Skeletal muscle tissue (tissue), 4 donors: ENCODE measurements around the gene PARVB. TPM values are rescaled to one million over a fixed set of nuclear protein-coding genes. Genes with fewer than 3 reads are reported as not detected.

Source experiments
- H3K27ac ChIP-seq: one replicate; pipeline ENCODE4 v1.7.0; 2013; ENCODE audit warnings: mild to moderate bottlenecking, low read depth, low read length, inconsistent platforms
- H3K27me3 ChIP-seq, 3 donors: one replicate each; pipeline ENCODE4 v1.7.0; 2013; ENCODE audit warnings: low read length in 3 of 3; ENCODE audit not compliant: control insufficient read depth in 3 of 3, insufficient read depth in 3 of 3
- H3K36me3 ChIP-seq, 3 donors: one replicate each; pipeline ENCODE4 v1.7.0; 2013; ENCODE audit warnings: low read length in 3 of 3; ENCODE audit not compliant: control insufficient read depth in 3 of 3, insufficient read depth in 3 of 3
- H3K4me1 ChIP-seq, 3 donors: one replicate each; pipeline ENCODE4 v1.7.0; 2013; ENCODE audit warnings: low read length in 3 of 3, mild to moderate bottlenecking in 3 of 3; ENCODE audit not compliant: control insufficient read depth in 3 of 3, insufficient read depth in 3 of 3
- H3K4me3 ChIP-seq, 3 donors: one replicate each; pipeline ENCODE4 v1.7.0; 2013; ENCODE audit warnings: low read length in 3 of 3
- H3K9ac ChIP-seq, 3 donors: one replicate each; pipeline ENCODE4 v1.7.0; 2013; ENCODE audit warnings: low read length in 3 of 3, mild to moderate bottlenecking in 3 of 3, moderate library complexity in 2 of 3, low read depth in 1 of 3
- H3K9me3 ChIP-seq, 3 donors: one replicate each; pipeline ENCODE4 v1.7.0; 2013; ENCODE audit warnings: low read length in 3 of 3; ENCODE audit not compliant: control insufficient read depth in 3 of 3
- total RNA-seq: library from RNA; depleted of rRNA; stranded (reverse); fragments of >200 nt; gene quantifications from one replicate; pipeline ENCODE4 v1.2.3, GENCODE V29; 2014
- donor health status: Osteomylitis.

Gene PARVB
- total RNA-seq, 1 donor from 2014 or later, result 11.0 TPM

DNA sequence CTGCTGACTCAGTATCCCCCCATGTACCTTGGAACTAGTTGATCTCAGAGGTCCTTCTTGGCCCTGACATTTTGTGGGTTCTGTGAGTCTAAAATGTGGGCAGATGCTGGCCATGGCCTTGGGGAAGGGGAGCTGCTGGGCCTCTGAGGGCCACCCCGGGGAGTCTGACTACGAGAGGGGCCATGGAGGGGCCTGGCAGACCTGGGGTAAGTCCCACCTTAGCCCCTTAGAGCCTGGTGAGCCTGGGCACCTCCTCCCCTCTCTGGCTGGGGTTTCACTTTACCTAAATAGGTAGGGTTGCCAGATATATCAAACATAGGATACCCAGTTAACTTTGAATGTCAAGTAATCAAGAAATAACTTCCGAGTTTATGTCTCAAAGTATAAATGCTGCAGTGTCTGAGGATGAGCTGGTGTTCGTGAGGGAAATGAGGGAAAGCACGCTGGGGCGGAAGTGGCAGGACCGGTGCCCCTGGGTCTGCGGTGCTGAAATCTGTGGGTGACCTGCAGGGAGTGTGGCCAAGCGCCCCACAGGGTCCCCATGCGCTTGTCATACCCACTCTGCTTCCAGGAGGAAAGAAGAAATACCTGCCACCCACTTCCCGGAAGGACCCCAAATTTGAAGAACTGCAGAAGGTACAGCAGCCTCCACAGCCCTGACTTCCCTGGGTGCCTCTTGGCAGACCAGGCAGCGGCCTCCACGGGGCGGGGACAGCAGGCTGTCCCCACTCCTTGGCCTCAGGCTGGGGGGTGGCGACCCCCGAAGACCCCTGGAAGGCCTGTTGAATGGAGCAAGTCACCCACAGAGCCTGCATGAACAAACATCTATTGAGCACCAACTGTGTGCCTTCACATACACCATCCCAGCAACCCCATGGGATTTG, 161.4 kb downstream of the PARVB start:
- no peak overlapping the region for H3K9ac ChIP-seq
- H3K4me1 ChIP-seq, result no peaks in the 10 kb centered on the region
- H3K36me3 ChIP-seq, result no peaks in the 10 kb centered on the region
- H3K9me3 ChIP-seq, result no peaks in the 10 kb centered on the region
- H3K4me3 ChIP-seq, result no peak overlapping the region
- peaks cover 9 to 44% (median 28%) of the 10 kb centered on the region in 3 donors for H3K27me3 ChIP-seq
- no peak overlapping the region for H3K27ac ChIP-seq

DNA sequence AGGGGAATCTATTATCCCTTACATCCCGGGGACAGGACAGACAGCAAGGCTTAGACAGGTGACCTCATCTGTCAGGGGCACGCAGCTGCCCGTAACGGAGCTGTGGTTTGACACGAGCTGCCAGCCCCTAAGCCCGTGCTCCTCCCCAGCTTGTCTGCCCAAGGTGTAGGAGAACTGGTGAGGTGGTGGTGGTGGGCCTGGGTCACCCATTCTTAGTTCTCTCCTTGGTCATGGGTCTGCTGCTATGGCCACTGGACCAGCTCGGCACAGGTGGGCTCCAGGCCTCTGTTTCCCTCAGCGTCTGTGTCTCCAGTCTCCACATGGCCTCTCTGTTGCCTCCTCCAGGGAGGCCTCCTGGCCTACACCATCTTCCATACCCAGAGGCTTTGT, 162.0 kb downstream of the PARVB start:
- H3K4me3 ChIP-seq, result no peak overlapping the region
- H3K4me1 ChIP-seq, result no peaks in the 10 kb centered on the region
- H3K27ac ChIP-seq, result no peak overlapping the region
- peaks cover 9 to 42% (median 28%) of the 10 kb centered on the region in 3 donors for H3K27me3 ChIP-seq
- no peaks in the 10 kb centered on the region for H3K9me3 ChIP-seq
- no peak overlapping the region for H3K9ac ChIP-seq
- no peaks in the 10 kb centered on the region for H3K36me3 ChIP-seq

DNA sequence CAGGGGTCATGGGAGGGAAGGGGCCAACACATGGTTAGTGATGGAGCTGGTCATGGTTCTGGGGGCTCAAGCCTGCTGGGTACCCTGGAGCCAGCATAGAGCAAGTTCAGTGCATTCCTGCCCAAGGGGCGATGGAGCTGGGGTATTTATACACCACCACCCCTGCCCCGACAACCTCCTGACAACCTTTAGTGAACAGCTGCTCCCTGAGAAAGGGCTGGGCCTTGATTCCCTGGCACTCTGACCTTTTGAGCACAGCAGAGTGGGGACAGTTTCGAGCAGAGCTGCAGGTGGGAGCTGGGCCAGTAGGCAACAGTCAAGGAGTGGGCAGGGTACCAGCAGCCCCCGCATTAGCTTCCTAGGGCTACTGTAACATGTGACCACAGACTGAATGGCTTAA, 162.6 kb downstream of the PARVB start:
- H3K4me3 ChIP-seq, result no peak overlapping the region

DNA sequence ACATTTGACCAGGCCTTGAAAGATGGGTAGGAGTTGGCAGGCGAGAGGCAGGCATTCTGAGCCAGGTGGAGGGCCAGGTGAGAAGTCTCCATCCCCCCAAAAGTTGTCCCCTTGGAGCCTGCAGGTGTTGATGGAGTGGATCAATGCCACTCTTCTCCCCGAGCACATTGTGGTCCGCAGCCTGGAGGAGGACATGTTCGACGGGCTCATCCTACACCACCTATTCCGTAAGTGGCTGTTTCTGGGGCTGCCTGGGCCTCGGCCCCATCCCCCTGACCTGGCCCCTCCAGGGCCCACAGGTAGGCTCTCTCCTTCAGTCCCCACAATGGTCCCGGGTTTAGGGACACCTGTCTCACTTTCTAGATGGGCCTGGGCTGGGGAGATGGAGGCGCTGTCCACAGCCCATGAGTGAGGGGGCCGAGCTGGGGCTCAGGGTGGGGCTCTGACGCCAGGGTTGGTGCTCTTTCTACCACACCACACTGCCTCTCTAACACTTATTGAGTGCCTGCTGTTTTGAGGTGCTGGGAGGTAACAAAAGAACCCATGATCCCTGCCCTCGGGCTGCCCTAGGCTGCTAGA, 163.6 kb downstream of the PARVB start:
- H3K36me3 ChIP-seq, result no peaks in the 10 kb centered on the region
- H3K4me3 ChIP-seq, result no peak overlapping the region
- H3K4me1 ChIP-seq, result no peaks in the 10 kb centered on the region
- no peak overlapping the region for H3K27ac ChIP-seq
- H3K9me3 ChIP-seq, result no peaks in the 10 kb centered on the region
- H3K9ac ChIP-seq, result no peak overlapping the region
- H3K27me3 ChIP-seq, result peaks cover 0 to 32% (median 16%) of the 10 kb centered on the region in 3 donors

More for the DNA sequence above, 162.6 kb downstream of the PARVB start:
- H3K4me1 ChIP-seq, result no peaks in the 10 kb centered on the region
- H3K27ac ChIP-seq, result no peak overlapping the region
- H3K36me3 ChIP-seq, result no peaks in the 10 kb centered on the region
- no peak overlapping the region for H3K9ac ChIP-seq
- H3K27me3 ChIP-seq, result peaks cover 9 to 37% (median 26%) of the 10 kb centered on the region in 3 donors
- no peaks in the 10 kb centered on the region for H3K9me3 ChIP-seq

DNA sequence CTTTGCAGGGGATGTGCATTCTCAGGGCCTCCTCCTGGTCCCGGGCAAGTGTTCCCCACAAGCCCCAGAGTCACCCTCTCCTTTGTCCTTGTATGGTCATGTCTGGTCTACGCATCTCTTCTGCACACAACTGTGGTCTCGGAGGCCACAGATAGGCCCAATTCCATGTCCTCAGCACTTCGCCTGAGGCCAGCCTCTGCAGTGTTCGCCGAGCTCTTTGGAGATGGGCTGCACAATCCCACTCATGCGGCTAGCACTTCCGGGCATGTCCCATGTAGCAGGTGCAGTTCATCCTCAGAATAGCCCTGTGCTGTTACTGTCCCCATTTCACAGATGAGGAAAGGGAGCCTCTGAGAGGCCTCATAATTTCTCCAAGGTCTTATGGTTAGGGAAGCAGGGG, 164.2 kb downstream of the PARVB start:
- Histone ChIP-seq H3K9me3 (no peaks in the 10 kb centered on the region), H3K4me1 (no peaks in the 10 kb centered on the region), H3K4me3 (no peak overlapping the region), H3K9ac (no peak overlapping the region), H3K36me3 (no peaks in the 10 kb centered on the region), H3K27me3 (peaks cover 2 to 30% (median 13%) of the 10 kb centered on the region in 3 donors), H3K27ac (no peak overlapping the region)

DNA sequence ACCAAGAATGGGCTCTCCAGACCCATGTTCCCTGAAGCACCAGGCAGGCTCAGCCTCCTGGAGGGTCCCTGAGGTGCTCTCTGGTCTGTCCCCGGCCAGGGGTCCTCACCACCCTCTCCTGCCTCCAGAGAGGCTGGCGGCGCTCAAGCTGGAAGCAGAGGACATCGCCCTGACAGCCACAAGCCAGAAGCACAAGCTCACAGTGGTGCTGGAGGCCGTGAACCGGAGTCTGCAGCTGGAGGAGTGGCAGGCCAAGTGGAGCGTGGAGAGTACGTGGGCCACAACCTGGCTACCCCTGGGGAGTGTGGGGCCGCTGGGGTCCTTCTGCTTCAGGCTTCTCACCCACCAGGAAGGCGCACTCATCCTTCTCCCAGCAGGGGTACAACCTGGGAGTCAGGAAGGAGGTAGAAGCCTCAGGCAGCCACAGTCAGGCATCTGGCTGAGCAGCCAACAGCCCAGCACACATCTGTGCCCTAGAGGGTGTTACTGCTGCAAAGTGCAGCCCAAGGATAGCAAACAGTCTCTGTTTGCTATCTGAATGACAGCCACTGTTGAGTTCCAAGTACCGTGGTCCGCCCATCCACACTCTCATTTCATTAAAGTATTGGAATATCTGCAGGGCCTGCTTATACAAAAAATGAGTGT, 165.0 kb downstream of the PARVB start:
- Histone ChIP-seq H3K4me1 (no peaks in the 10 kb centered on the region), H3K9me3 (no peaks in the 10 kb centered on the region), H3K27ac (no peak overlapping the region), H3K4me3 (no peak overlapping the region), H3K27me3 (peaks cover 5 to 26% (median 10%) of the 10 kb centered on the region in 3 donors), H3K9ac (no peak overlapping the region), H3K36me3 (no peaks in the 10 kb centered on the region)

DNA sequence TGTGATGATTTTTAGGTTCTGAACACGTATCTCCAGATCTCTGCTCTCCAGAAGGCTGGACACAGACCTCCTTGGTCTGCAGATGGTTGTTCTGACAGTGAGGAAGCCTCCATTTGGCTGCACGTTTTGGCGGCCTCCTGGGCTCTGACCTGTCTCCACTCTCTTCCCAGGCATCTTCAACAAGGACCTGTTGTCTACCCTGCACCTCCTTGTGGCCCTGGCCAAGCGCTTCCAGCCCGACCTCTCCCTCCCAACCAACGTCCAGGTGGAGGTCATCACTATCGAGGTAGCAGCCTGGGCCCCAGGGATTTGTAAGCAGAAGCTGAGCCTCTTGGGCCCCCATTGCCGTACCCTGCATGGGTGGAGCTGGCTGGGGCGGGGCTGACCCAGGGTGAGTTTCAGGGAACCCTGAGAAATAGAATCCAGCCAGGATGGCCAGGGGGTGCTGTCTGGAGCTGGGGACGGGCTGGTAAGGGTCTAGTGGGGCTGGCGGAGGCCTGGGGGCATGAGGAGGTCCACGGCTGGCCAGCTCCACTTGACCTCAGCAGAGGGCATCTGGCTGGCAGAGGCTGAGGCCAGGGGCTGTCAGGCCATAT, 166.4 kb downstream of the PARVB start:
- no peaks in the 10 kb centered on the region for H3K4me1 ChIP-seq
- no peak overlapping the region for H3K9ac ChIP-seq
- H3K36me3 ChIP-seq, result no peaks in the 10 kb centered on the region
- H3K27ac ChIP-seq, result no peak overlapping the region
- no peak overlapping the region for H3K4me3 ChIP-seq
- H3K27me3 ChIP-seq, result peaks cover 6 to 33% (median 18%) of the 10 kb centered on the region in 3 donors
- no peaks in the 10 kb centered on the region for H3K9me3 ChIP-seq

DNA sequence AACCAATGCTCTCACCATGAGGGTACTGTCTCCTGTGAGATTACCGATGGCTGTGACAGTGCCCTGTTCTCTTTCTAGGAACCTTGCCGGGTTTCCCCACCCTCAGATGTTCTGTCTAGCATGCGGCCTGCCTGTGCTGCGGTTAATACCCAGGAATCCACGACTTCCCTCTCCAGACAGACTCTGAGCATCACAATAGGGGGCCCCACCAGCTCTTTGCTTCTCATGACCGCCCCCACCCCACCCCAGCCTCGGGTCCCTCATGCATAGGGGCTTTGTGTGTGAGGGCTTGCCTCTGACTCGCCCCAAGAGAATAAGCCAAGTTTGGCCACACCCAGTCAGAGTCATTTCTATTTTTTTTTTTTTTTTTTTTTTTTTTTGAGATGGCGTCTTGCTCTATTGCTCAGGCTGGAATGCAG, 166.9 kb downstream of the PARVB start:
- H3K27ac ChIP-seq, result no peak overlapping the region
- no peaks in the 10 kb centered on the region for H3K36me3 ChIP-seq
- peaks cover 9 to 39% (median 22%) of the 10 kb centered on the region in 3 donors for H3K27me3 ChIP-seq
- no peak overlapping the region for H3K9ac ChIP-seq
- H3K4me1 ChIP-seq, result no peaks in the 10 kb centered on the region
- no peaks in the 10 kb centered on the region for H3K9me3 ChIP-seq
- no peak overlapping the region for H3K4me3 ChIP-seq

DNA sequence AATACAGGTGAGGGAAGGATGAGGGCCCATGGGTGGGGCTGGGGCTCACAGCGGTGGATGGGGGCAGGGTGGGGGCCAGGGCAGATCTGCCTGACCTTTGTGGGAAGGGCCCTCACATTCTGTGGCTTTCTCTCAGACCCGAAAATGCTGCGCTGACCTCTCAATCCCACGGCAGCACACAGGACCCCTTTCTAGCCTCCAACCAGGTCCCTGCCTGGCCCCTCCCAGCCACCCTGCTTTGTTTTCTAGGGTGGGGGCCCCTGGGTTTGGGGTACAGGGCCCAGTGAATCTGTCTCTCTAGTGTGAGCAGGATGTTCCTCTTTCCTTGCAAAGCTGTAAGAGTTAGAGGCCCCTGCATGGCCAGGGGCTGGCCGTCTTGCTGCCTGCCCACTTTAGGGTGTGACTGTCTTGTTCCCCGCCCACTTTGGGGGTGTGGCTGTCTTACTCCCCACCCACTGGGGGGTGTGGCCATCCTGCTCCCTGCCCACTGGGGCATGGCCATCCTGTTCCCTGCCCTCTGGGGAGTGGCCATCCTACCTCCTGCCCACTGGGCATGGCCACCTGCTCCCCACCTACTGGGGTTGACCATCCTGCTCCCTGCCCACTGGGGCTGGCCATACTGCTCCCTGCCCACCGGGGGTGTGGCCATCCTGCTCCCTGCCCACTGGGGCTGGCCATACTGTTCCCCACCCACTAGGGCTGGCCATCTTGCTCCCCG, 168.2 kb downstream of the PARVB start:
- H3K9ac ChIP-seq, result no peak overlapping the region
- H3K36me3 ChIP-seq, result no peaks in the 10 kb centered on the region
- H3K4me1 ChIP-seq, result no peaks in the 10 kb centered on the region
- H3K27ac ChIP-seq, result no peak overlapping the region
- H3K9me3 ChIP-seq, result no peaks in the 10 kb centered on the region
- no peak overlapping the region for H3K4me3 ChIP-seq
- peaks cover 12 to 48% (median 31%) of the 10 kb centered on the region in 3 donors for H3K27me3 ChIP-seq
